NCI-H2227 treated with DMSO at 0.1 percent for 48 hours (cell line): ENCODE results near the gene NACC1.
A peak's percentile ranks its signal among the peaks of the same experiment; 100 is the strongest.

ENCODE experiments used
- DNase-seq: peaks from one replicate; lab custom pipeline; 2025; lab: John Stamatoyannopoulos, UW

The NACC1 gene

GRCh38 chr19:13117772-13118423 is at the start of gene NACC1:
Gene NACC1 (plus strand): TSS chr19:13118264. CDS start chr19:13135208, 16,944 bp downstream.
- peak; percentile 77 for DNase-seq

- no peak for DNase-seq
These were observed 48.4 kb upstream of the NACC1 start for GRCh38 chr19:13069415-13070359.

- no peak for DNase-seq
These were observed 47.5 kb upstream of the NACC1 start for GRCh38 chr19:13070425-13071140.

- no peak for DNase-seq
These were observed 46.4 kb upstream of the NACC1 start for GRCh38 chr19:13071444-13072187.

- DNase-seq = no peak
These were observed 45.7 kb upstream of the NACC1 start for GRCh38 chr19:13072188-13072908.

- DNase-seq = no peak
These were observed 44.8 kb upstream of the NACC1 start for GRCh38 chr19:13073263-13073662.

- DNase-seq = no peak
These were observed 43.7 kb upstream of the NACC1 start for GRCh38 chr19:13074378-13074777.

- DNase-seq = no peak
These were observed 41.7 kb upstream of the NACC1 start for GRCh38 chr19:13076320-13076719.

- no peak for DNase-seq
These were observed 41.3 kb upstream of the NACC1 start for GRCh38 chr19:13076787-13077186.

- no peak for DNase-seq
These were observed 40.8 kb upstream of the NACC1 start for GRCh38 chr19:13077240-13077639.

GRCh38 chr19:13078381-13078780 is 39.7 kb upstream of the NACC1 start:
- DNase-seq = no peak

- no peak for DNase-seq
These were observed 39.0 kb upstream of the NACC1 start for GRCh38 chr19:13078897-13079541.

GRCh38 chr19:13079542-13079986 is 38.5 kb upstream of the NACC1 start:
- no peak for DNase-seq

- DNase-seq = peak; percentile 23
These were observed 35.7 kb upstream of the NACC1 start for GRCh38 chr19:13082192-13083007.

- no peak for DNase-seq
These were observed 35.1 kb upstream of the NACC1 start for GRCh38 chr19:13083008-13083404.

GRCh38 chr19:13083627-13084026 is 34.4 kb upstream of the NACC1 start:
- DNase-seq = peak; percentile 17

GRCh38 chr19:13085666-13086065 is 32.4 kb upstream of the NACC1 start:
- DNase-seq = no peak

- DNase-seq = no peak
These were observed 31.7 kb upstream of the NACC1 start for GRCh38 chr19:13086341-13086740.

GRCh38 chr19:13087295-13087694 is 30.8 kb upstream of the NACC1 start:
- DNase-seq = no peak
